HG03108 (cell line): ENCODE data around the gene KDM1A.

Experiments
- ATAC-seq: cut with Tn5 transposase; IDR thresholded peaks from one replicate; pipeline ENCODE4 v1.9.1; 2021; ENCODE audit warnings: moderate library complexity; ENCODE audit not compliant: unreplicated experiment

KDM1A gene

GRCh38 chr1:23129846-23130245, 110.6 kb downstream of the KDM1A start:
- ATAC-seq, result no peak

GRCh38 chr1:23132033-23132432, 112.8 kb downstream of the KDM1A start:
- ATAC-seq, result no peak
